Mesendoderm (in vitro differentiated cells): ENCODE measurements around the gene CDKN2D.

ENCODE experiments used
- DNase-seq: peaks from one replicate; pipeline ENCODE4 v3.0.0; 2013
- H2AK5ac ChIP-seq: 2 replicates; pipeline ENCODE4 v1.6.1; 2013; ENCODE audit warnings: low read length, inconsistent platforms
- H2BK120ac ChIP-seq: 2 replicates; pipeline ENCODE4 v1.6.1; 2013; ENCODE audit warnings: low read depth, mild to moderate bottlenecking, low read length, moderate library complexity, mixed read lengths
- H2BK15ac ChIP-seq: replicated peaks from 2 replicates; pipeline ENCODE4 v1.6.1; 2013; ENCODE audit warnings: low read depth, mild to moderate bottlenecking, moderate library complexity
- H2BK5ac ChIP-seq: 2 replicates; pipeline ENCODE4 v1.6.1; 2013; ENCODE audit warnings: low read length, inconsistent platforms
- H3K18ac ChIP-seq: 2 replicates; pipeline ENCODE4 v1.6.1; 2013; ENCODE audit warnings: mild to moderate bottlenecking, low read length, mixed read lengths
- H3K23ac ChIP-seq: one replicate; pipeline ENCODE4 v1.6.1; 2013; ENCODE audit warnings: low read length
- H3K27ac ChIP-seq: 2 replicates; pipeline ENCODE4 v1.5.1; 2013; ENCODE audit warnings: low read depth, mild to moderate bottlenecking, inconsistent platforms, low read length, moderate library complexity
- H3K27me3 ChIP-seq: 2 replicates; pipeline ENCODE4 v1.6.1; 2013; ENCODE audit warnings: low read length, control low read depth, mild to moderate bottlenecking, inconsistent platforms; ENCODE audit not compliant: insufficient read depth, poor library complexity
- H3K36me3 ChIP-seq: 2 replicates; pipeline ENCODE4 v1.6.1; 2013; ENCODE audit warnings: low read length, inconsistent platforms; ENCODE audit not compliant: control insufficient read depth, insufficient read depth
- H3K4ac ChIP-seq: one replicate; pipeline ENCODE4 v1.6.1; 2013; ENCODE audit warnings: low read depth, mild to moderate bottlenecking, low read length, moderate library complexity
- H3K4me1 ChIP-seq: 2 replicates; pipeline ENCODE4 v1.6.1; 2013; ENCODE audit warnings: low read depth, low read length, inconsistent platforms; ENCODE audit not compliant: control insufficient read depth
- H3K4me2 ChIP-seq: 2 replicates; pipeline ENCODE4 v1.6.1; 2013; ENCODE audit warnings: low read length
- H3K4me3 ChIP-seq: 2 replicates; pipeline ENCODE4 v1.5.1; 2013; ENCODE audit warnings: mild to moderate bottlenecking, low read length
- H3K56ac ChIP-seq: one replicate; pipeline ENCODE4 v1.6.1; 2013; ENCODE audit warnings: low read length
- H3K79me1 ChIP-seq: 2 replicates; pipeline ENCODE4 v1.6.1; 2013; ENCODE audit warnings: low read length, inconsistent platforms
- H3K79me2 ChIP-seq: 2 replicates; pipeline ENCODE4 v1.6.1; 2013; ENCODE audit warnings: mild to moderate bottlenecking, low read length; ENCODE audit not compliant: control insufficient read depth, insufficient read depth
- H3K9ac ChIP-seq: 2 replicates; pipeline ENCODE4 v1.6.1; 2013; ENCODE audit warnings: low read length, inconsistent platforms
- H4K5ac ChIP-seq: one replicate; pipeline ENCODE4 v1.6.1; 2013; ENCODE audit warnings: low read length
- H4K8ac ChIP-seq: one replicate; pipeline ENCODE4 v1.6.1; 2013; ENCODE audit warnings: low read depth, mild to moderate bottlenecking, control low read depth, low read length, moderate library complexity
- WGBS: extraction: QIAGEN DNeasy Blood & Tissue Kit; methylation state at CpG from one replicate; pipeline ENCODE4 v1.1.7; 2013; ENCODE audit warnings: low lambda C conversion rate, missing lambda C conversion rate; ENCODE audit not compliant: insufficient coverage; ENCODE audit errors: extremely low coverage; 5-methylcytosine and 5-hydroxymethylcytosine counted together

Gene CDKN2D

GRCh38 chr19:10560154-10560553 is 8.6 kb downstream of the CDKN2D start:
- Histone ChIP-seq H4K5ac (no peak overlapping the region), H3K4me3 (no peak overlapping the region), H3K36me3 (peaks cover 12% of the 10 kb centered on the region), H3K79me1 (peaks cover 3% of the 10 kb centered on the region), H3K4me1 (peaks cover 2% of the 10 kb centered on the region), H3K23ac (no peak overlapping the region), H2BK120ac (no peak overlapping the region), H3K27ac (no peak overlapping the region), H2BK15ac (no peak overlapping the region), H2BK5ac (no peak overlapping the region), H3K18ac (no peak overlapping the region), H3K56ac (no peak overlapping the region), H4K8ac (no peak overlapping the region), H3K9ac (no peak overlapping the region), H3K4me2 (no peak overlapping the region), H3K4ac (no peak overlapping the region), H2AK5ac (no peak overlapping the region), H3K27me3 (no peaks in the 10 kb centered on the region), H3K79me2 (no peaks in the 10 kb centered on the region)
- DNase-seq: no peak
- no CpG with 5 or more reads among the region's 7 CpGs for WGBS

DNA sequence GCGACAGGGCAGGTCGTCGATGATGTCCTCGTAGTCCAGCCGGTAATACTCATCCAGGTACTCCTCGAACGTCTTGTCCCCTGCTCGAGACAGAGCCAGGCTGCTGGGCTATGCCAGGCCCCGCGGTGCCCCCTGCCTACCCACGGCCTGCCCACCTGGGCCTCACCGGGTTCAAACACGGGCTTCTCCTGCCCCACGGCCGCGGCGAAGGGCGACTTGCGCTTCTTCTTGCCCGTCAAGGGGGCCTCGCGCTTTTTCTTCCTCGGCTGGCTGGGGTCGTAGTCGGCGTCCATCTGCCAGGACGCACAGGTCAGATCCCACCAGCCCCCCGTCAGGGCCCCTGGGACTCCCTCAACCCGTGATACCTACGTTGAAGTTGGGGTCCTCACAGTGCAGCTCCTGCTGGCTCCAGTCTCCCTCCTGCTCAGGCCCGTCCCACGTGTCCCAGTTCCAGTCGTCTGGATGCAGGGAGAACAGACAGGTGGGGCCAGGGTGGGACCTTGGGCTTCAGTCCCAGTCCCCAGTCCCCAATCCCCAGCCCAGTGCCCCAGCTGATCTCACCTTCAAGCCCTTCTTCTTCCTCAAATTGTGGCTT is 11.1 kb downstream of the CDKN2D start:
- WGBS: no CpG with 5 or more reads among the region's 33 CpGs
- Histone ChIP-seq H3K4me3 (no peak overlapping the region), H3K18ac (no peak overlapping the region), H3K4me2 (no peak overlapping the region), H3K79me1 (peaks cover 3% of the 10 kb centered on the region), H3K36me3 (peaks cover 15% of the 10 kb centered on the region), H2BK15ac (no peak overlapping the region), H3K9ac (no peak overlapping the region), H3K27ac (no peak overlapping the region), H3K23ac (no peak overlapping the region), H2BK5ac (no peak overlapping the region), H3K4ac (no peak overlapping the region), H3K56ac (no peak overlapping the region), H3K79me2 (no peaks in the 10 kb centered on the region), H4K5ac (no peak overlapping the region), H3K4me1 (no peaks in the 10 kb centered on the region), H2AK5ac (no peak overlapping the region), H3K27me3 (no peaks in the 10 kb centered on the region), H2BK120ac (no peak overlapping the region), H4K8ac (no peak overlapping the region)
- no peak for DNase-seq

- peaks cover 17% of the 10 kb centered on the region for H3K36me3 ChIP-seq
Observed at GRCh38 chr19:10555610-10555973, 13.2 kb downstream of the CDKN2D start.

DNA sequence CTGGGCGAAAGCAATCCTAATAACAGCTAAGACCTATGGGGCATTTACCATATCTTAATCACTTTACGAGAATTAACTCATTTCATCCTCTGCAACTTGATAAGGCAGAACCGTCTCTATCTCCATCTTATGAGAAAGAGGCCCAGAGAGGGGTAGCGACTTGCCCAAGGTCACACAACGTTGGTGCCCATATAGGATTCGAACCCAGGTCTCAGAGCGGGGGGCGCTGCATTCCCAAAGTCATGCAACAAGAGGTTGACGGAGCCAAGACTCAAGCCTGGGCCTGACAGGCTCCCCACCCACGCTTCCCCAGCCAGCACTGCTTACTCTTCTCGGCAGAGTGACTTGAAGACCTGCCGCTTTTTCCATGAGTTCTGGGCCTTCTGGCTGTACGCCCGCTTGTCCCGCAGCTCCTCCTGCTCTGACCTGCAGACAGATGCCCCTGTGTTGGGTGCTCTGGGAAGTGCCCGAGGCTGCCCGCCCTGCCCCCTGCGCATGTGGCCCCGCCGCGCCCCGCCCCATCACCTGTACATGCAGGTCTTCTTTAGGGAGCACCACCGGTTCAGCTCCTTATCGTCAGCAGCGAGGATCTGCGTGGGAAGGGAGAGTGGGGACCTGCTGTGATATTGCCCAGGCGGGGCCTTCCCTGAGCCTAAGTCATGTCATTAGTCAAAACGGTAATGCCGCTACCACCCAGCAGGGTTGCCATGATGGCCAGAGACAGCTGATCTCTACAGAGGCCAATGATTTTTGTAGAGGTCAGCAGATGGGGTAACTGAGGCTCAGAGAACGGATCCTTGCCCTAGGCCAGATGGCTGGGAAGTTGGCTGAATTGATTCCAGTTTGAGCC is 13.8 kb downstream of the CDKN2D start:
- H3K27me3 ChIP-seq: no peaks in the 10 kb centered on the region
- no peak overlapping the region for H3K4me3 ChIP-seq
- no peaks in the 10 kb centered on the region for H3K79me1 ChIP-seq
- H3K4me1 ChIP-seq: no peaks in the 10 kb centered on the region
- no peaks in the 10 kb centered on the region for H3K79me2 ChIP-seq
- H2BK15ac ChIP-seq: no peak overlapping the region
- H2BK120ac ChIP-seq: no peak overlapping the region
- H3K36me3 ChIP-seq: peaks cover 13% of the 10 kb centered on the region
- no peak overlapping the region for H2AK5ac ChIP-seq
- no peak overlapping the region for H3K23ac ChIP-seq
- H4K8ac ChIP-seq: no peak overlapping the region
- no peak overlapping the region for H4K5ac ChIP-seq
- no peak overlapping the region for H3K9ac ChIP-seq
- WGBS: no CpG with 5 or more reads among the region's 30 CpGs
- H3K4me2 ChIP-seq: no peak overlapping the region
- DNase-seq: no peak
- H3K18ac ChIP-seq: no peak overlapping the region
- no peak overlapping the region for H2BK5ac ChIP-seq
- no peak overlapping the region for H3K4ac ChIP-seq
- H3K27ac ChIP-seq: no peak overlapping the region
- no peak overlapping the region for H3K56ac ChIP-seq

More at GRCh38 chr19:10555610-10555973, 13.2 kb downstream of the CDKN2D start:
- Histone ChIP-seq H3K23ac (no peak overlapping the region), H2BK120ac (no peak overlapping the region), H2BK5ac (no peak overlapping the region), H3K18ac (no peak overlapping the region), H3K27me3 (no peaks in the 10 kb centered on the region), H2AK5ac (no peak overlapping the region), H3K4me3 (no peak overlapping the region), H3K79me2 (no peaks in the 10 kb centered on the region), H4K8ac (no peak overlapping the region), H3K9ac (no peak overlapping the region), H2BK15ac (no peak overlapping the region), H4K5ac (no peak overlapping the region), H3K79me1 (no peaks in the 10 kb centered on the region), H3K56ac (no peak overlapping the region), H3K4ac (no peak overlapping the region), H3K4me2 (no peak overlapping the region), H3K4me1 (no peaks in the 10 kb centered on the region), H3K27ac (no peak overlapping the region)
- DNase-seq: no peak
- WGBS: no CpG with 5 or more reads among the region's 7 CpGs

DNA sequence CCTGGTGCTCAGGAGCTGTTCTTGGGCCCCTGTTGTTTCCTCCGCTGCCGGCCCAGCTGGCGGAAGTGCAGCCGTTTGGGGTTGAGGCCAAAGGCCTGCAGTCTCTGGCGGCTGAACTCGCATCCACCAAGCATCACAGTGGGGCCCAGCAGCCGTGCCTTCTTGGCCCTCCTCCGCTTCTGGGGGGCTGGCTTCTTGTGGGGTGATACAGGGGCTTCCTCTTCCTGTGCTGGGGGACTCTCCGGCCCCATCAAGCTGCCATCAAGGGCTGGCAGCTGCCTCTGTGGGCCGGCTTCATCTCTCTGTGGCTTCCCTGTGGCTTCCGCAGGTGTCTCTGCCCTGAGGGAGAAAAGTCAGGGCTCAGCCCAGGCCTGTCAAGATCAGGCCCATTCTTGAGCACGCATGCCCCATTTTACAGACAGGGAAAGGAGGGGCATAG is 14.8 kb downstream of the CDKN2D start:
- H3K27ac ChIP-seq: no peak overlapping the region
- H3K9ac ChIP-seq: no peak overlapping the region
- no peak overlapping the region for H3K4ac ChIP-seq
- no CpG with 5 or more reads among the region's 12 CpGs for WGBS
- no peak overlapping the region for H3K23ac ChIP-seq
- H2BK120ac ChIP-seq: no peak overlapping the region
- no peak overlapping the region for H3K18ac ChIP-seq
- no peak overlapping the region for H2BK15ac ChIP-seq
- H2AK5ac ChIP-seq: no peak overlapping the region
- no peak overlapping the region for H3K4me3 ChIP-seq
- no peak overlapping the region for H3K4me2 ChIP-seq
- DNase-seq: no peak
- H3K27me3 ChIP-seq: no peaks in the 10 kb centered on the region
- no peaks in the 10 kb centered on the region for H3K4me1 ChIP-seq
- H3K36me3 ChIP-seq: peaks cover 8% of the 10 kb centered on the region
- H3K79me1 ChIP-seq: no peaks in the 10 kb centered on the region
- H2BK5ac ChIP-seq: no peak overlapping the region
- H3K56ac ChIP-seq: no peak overlapping the region
- no peak overlapping the region for H4K5ac ChIP-seq
- no peak overlapping the region for H4K8ac ChIP-seq
- H3K79me2 ChIP-seq: no peaks in the 10 kb centered on the region
